Activated CD8-positive, alpha-beta memory T cell treated with anti-CD3 and anti-CD28 coated beads, Interleukin-2, amount 50 U/mL, for 48 hours (primary cell): Measurements from ENCODE around the gene C12orf60.

Experiments
- DNase-seq: peaks from one replicate; pipeline ENCODE4 v3.0.0-alpha.2; 2020

Gene C12orf60

GRCh38 chr12:14839262-14839661 is 35.8 kb downstream of the C12orf60 start:
- DNase-seq: no peak

DNA sequence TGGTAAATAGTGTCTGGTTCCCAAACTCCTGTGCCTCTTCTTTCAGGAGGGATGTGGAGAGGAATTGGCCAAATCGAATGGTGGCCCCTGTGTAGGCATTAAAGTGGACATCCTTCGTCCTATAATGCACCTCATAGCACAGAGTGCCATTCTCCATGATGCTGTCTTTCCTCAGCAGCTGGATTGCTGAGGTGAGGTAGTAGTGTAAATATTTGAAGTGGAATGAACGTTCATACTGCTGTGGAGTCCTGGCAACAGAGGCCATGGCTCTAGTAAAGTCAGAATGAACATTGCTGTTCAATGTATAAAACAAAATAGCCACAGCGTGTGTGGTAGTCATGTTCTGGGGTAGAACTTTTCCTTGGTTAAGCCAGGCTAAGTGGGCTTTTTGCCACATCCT is 37.1 kb downstream of the C12orf60 start:
- no peak for DNase-seq

GRCh38 chr12:14841761-14842160 is 38.3 kb downstream of the C12orf60 start:
- DNase-seq: no peak

DNA sequence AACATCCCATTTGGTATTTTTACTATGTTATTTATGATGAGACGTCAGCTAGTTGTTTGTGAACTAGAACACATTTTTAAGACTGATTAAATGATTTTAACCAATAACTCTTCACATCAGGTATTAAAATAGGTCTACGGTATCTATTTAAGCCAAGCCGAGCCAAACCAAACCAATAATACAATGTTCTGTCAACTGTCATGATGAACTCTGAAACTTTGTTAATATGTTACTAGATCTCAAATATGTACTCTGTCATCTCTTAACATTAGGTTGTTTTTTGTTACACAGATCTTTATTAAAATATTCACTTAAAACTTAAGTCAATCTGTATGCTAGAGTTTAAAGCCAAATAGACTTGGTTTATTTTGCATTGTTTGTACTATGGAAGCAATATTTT is 38.8 kb downstream of the C12orf60 start:
- no peak for DNase-seq

- no peak for DNase-seq
Observed at GRCh38 chr12:14843425-14843887, 40.0 kb downstream of the C12orf60 start, which contains the start of gene ART4. Gene ART4 (minus strand): TSS chr12:14843526. CDS start chr12:14843113, 413 bp downstream.

DNA sequence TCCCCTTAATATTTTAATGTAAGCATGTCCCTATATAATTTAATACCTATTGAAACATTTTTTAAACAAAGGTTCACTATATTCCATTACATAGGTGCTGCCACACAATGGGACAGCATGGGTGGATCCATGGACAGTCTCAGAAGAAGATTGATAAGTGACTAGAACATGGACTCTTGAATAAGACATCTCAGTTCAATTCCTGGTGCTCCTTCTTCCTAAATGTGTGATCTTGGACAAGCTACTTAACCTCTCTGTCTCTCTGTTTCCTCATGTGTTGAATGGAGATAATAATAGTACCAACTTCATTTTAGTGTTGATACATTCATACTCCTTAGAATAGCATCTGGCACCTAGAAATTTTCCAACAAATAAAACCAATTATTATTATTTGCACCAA is 40.9 kb downstream of the C12orf60 start:
- DNase-seq: no peak

GRCh38 chr12:14845350-14845750 is 41.9 kb downstream of the C12orf60 start:
- no peak for DNase-seq

DNA sequence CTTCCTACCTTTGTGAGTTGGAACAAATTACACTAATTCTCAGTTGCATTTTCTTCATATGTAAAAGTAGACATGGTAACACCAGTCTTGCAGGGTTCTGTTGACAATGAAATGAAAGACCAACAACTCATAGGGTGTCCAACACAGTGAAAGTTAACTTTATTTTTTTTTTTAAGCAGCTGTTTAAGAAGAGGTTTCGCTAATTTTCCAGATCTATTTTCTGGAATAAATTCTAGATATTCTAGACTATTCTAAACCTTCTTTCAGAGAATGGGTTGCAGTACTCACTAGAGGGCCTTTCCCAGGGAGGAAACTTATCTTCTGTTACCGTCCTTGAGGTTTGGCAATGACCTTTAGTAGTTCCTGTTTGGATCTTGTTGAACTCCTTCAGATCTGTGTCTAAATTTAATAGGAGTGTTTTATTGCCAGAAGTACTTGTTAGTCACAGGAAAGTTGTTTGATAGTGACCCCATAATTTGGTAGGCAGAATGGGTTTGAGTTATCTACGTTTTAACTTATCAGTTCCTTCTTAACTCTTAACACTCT is 42.6 kb downstream of the C12orf60 start:
- DNase-seq: no peak

DNA sequence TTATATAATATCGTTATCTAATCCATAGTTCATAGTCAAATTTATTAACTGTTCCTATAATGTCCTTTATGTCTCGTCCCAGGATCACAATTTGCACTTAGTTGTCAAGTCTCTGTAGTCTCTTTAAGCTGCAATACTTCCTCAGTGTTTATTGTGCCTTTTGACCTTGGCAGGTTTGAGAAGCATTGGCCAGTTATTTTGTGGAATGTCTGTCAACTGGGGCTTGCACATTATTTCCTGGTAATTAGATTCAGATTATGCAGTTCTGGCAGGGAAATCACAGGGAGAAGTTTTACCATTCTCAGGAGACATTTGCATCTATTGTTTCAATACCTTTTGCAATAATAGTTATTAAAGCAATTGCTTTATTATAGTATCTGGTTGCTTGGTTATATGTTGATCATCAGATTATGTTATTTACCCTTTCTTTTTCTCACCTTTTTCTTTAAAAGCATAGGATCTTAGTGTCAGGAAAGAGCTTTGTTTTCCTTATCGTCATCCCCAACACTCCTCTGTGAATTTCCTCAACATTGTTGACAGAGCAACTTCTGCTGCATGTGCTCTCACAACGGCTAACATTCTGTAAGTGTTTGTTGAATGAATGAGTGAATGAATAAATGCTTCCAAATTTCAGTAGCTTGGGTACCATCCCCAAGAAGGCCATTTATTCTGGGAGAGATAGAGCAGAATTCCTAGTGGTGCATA is 43.6 kb downstream of the C12orf60 start:
- DNase-seq: no peak

GRCh38 chr12:14849661-14850060 is 46.2 kb downstream of the C12orf60 start:
- no peak for DNase-seq

DNA sequence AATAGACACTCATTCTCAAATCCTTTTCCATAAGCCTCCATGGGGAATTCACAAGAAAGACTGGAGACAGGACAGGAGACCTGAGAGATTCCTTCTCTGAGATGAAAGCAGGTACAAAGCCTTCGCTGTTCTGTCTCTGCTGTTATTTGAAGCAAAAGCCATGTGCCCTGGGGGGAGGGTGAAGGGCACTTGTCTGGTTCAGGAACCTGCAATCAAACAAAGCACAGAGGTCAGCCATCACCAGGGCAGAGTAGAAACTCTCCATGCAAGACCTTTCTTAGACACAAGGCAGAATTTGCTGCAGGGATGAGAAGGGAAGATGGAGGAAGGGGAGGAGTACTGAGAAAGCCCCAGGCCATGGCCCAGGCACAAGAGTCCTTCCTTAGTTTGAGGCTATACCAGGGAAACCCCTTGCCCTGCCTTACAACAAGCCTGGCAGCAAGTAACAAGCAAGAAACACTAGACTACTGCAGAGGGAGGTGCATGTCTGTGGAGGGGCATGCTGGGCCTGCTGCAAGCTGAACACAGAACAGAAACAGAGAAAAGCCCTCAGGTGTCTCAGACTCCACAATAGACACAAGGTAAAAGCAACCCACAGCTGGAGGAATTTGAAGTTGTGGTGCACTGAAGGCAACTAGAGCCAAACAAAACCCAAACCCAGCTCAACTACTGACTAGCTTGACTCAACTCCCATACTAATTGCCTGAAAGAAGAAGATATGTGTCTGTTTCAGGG is 47.6 kb downstream of the C12orf60 start:
- DNase-seq: no peak

DNA sequence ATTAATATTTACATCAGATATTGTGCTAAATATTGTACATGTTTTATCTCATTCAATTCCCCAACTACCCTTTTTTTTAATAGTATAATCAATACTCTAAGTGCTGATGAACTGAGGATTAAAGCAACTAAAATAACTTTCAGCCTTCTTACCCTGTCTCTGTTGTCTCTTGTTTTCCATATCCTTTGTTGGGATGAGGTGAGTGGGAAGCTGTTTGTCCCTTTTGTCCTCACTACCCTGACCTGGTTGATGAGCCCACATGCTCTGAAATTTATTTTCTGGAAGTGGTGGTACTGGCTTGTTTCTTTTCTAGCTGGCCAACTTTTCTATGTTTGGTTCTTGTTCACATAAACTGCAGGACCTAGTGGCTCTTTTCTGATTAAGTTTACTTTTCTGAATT is 49.4 kb downstream of the C12orf60 start:
- DNase-seq: no peak

GRCh38 chr12:14853961-14854360 is 50.5 kb downstream of the C12orf60 start:
- DNase-seq: no peak

DNA sequence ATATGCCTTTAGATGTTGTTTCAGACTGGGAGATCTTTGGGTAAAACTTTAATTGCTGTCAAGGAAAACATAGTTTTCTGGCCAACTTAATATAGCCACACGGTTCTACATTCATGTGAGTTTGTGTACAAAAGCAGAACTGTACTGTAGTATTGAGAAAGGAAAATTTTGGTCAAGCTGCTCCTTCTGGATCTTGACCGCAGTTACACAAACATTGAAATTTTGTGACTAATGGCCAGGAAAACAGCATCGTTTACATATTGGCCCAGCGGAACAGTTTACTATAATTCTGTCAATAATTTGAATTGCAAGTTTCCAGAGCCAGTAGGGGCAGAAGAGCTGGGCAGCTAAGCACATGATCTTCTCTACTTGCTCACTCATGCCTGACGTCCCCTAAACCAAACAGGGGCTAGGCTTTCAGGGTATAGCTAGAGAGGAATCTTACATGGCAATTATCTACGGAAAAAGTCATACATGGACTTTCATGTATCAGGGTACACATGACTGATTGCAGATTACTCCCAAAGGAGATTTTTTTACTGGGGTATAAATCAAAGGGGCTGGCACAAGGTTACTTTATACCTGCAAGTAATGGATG is 51.2 kb downstream of the C12orf60 start:
- DNase-seq: no peak

DNA sequence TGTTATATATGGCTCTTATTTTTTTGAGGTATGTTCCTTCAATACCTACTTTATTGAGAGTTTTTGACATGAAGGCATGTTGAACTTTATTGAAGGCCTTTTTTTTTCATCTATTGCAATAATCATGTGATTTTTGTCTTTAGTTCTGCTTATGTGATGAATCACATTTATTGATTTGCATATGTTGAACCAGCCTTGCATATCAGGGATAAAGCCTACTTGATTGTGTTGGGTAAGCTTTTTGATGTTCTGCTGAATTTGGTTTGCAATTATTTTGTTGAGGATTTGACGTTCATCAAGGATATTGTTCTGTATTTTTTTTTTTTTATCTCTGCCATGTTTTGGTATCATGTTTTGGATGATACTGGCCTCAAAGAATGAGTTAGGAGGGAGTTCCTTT is 55.0 kb downstream of the C12orf60 start:
- no peak for DNase-seq

DNA sequence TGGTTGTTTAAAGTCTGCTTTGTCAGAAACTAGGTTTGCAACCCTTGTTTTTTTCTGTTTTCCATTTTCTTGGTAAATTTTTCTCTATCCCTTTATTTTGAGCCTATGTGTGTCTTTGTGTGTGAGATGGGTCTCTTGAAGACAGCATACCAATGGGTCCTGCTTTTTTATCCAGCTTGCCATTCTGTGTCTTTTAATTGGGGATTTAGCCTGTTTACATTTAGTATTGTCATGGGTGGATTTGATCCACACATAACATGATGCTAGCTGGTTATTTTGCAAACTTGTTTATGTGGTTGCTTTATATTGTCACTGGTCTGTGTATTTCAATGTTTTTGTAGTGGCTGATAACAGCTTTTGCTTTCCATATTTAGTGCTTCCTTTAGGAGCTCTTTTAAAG is 57.0 kb downstream of the C12orf60 start:
- no peak for DNase-seq

DNA sequence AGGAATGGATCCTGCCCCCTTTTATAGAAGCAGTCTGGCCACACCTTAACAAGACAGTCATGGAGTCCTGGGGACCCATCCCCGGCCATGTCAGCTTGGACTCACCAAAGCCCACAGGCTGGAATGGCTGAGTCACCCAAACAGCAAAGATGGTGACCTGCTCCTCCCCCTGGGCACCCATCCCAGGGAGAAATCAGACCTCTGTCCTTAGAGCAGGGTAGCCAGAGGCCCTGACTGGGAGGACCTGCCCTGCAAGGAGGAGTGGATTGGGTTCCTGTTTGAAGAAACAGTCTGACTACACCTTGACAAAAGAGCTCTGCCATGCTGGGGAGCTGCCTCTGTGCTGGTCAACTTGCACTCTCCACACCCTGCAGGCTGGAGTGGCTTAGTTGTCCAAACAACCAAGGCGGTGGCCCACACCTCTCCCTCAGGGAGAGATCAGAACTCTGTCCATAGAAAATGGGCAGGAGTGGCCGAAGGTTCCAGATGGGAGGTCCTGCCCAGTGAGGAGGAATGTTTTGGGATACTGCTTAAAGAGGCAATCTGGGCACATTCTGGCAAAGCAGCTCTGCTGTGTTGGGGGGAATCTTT is 65.5 kb downstream of the C12orf60 start:
- DNase-seq: no peak

- DNase-seq: no peak
Observed at GRCh38 chr12:14871247-14871646, 67.8 kb downstream of the C12orf60 start.

DNA sequence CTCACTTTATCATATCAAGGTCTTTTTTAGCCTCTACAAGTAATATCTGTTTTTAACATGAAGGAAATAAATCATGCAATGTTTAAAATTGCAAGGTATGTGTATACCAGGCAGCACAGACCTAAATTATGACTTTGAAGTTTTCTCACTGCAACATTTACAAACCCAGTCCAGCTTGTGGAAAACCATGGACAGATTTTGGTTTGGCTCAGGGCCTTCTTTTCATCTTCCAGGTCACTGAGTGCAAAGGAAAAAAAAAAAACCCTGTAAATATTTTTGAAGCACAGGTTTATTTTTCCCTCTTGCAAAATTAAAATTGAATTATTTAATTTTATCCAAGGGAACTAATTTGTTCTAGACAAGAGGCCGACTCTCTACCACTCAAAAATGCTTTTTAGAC is 68.4 kb downstream of the C12orf60 start:
- no peak for DNase-seq

GRCh38 chr12:14873440-14874185 is 70.1 kb downstream of the C12orf60 start:
- DNase-seq: no peak
